ENCODE results near the gene TBC1D22B.
"Not testable (repeated sequence)": the region's sequence is repeated elsewhere in the genome, so short reads cannot be mapped to it uniquely, and the experiment has no call there.

The TBC1D22B gene

DNA sequence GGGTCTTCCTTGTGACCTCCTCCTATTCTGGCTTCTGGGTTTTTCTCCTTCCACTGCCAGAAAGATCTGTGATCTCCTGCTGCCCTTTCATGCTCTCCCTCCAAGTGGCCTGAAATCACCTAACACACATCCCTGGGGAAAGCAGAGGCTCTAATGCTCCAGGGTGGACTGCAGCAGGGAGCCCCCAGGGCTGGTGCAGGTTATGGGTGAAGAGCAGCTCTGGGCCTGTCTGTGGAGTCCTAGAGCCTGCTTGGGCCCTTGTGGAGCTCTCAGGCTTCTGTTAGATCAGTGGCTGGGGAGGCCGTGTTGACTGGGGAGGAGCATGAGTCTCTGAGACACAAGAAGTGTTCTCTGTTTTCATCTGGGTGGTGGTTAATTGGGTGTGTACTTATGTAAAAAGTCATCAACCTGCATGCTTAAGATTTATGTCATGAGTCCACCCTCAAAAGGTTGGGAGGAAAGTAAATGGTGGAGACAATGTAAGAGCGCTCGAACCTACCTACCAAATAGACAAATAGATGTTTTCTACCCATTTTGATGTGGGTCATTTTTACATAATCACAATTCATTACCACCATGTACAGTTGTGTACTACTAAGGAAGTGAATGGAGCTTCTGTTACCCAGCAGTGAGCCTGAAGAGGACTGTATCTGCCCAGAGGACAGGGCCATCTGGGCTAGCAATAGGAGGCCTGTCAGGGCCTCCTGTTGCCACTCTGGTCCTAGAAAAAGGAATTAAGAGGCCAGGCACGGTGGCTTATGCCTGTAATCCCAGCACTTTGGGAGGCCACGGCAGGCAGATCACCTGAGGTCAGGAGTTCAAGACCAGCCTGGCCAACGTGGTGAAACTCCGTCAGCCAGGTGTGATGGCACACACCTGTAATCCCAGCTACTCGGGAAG, 64.2 kb downstream of the TBC1D22B start:
- no peak for DNase-seq

DNA sequence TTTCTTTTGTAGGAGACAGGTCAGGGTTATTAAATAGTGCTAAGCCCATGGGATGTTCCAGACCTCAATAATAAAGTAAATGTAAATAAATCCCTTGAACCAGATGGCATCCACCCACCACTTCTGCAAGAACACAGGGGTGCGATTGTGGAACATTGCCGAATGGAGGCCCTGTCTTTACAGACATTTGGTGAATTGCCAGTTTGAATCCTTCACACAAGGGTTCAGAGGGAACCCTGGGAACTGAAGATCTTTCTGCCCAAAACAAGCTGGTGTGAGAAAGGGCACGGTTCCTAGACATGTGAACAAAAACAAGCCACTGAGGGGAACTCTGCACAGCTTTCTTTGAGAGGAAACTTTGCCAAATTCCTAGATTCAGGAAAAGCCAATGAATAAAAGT, 66.0 kb downstream of the TBC1D22B start:
- DNase-seq, result no peak

DNA sequence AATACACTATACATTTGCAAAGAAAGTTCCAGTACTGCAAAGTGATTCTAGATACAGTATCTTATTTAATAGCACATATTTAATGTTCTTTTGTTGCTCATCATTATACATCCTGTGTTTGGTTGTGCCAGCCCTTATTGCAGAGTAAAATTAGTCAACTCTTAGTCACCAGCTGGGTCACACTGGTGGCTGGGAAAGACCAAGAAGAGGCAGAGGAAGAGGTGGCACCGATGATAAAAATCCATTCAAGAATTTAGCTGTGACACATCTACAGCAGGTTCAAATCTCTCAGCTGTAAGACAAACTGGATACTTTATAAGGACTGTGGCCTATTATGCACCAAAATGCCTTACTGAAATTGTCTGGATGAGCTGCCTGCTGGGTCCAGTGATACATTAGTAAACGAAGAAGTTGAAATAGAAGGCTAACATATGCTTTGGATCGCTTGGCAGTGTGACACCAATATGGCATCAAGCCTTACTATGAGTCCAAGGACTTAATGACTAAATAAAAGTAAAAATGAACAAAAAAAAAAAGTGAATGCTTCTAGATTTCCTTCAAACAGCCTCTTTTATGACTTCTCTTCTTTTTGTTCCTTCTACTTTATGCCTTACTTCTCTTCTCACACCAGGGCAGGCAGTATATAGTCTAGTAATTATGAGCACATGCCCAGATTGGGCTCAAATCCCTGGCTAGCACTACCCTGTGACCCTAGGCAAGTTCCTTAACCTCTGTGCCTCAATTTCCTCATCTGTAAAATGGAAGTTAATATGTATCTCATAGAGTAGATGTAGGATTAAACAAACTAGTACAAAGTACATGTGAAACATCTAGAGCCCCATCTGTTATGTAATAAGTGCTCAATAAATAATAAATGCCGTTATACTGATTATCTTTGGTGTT, 66.8 kb downstream of the TBC1D22B start:
- no peak for DNase-seq

DNA sequence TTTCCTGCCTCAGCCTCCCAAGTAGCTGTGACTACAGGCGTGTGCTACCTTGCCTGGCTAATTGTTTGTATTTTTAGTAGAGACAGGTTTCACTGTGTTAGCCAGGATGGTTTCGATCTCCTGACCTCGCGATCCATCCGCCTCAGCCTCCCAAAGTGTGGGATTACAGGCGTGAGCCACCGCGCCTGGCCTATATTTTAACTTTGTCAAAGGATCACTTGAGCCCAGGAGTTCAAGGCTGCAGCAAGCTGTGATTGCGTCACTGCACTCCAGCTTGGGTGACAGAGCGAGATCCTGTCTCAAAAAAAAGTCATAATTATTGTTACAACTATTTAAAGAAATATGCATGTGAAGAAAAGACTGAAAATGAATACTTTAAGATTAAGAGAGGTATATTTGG, 72.8 kb downstream of the TBC1D22B start:
- not testable (repeated sequence) for DNase-seq

DNA sequence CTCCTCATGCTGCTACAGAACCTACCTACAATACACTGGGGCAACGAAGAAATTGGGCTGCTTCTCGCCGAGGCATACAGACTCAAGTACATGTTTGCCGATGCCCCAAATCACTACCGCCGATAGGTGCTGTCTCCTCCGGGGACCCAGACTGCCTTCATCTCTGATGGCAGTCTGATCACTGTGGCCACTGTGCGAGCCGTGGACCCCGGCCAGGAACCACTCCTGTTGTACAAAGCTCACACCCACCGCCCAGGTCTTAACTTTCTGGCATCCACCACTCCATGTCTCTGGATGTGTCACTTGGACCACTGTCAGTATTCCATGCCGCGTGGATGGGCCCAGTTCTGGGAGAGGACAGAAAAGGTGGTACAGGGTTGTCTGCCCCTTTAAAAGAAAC, 73.5 kb downstream of the TBC1D22B start:
- DNase-seq, result no peak

DNA sequence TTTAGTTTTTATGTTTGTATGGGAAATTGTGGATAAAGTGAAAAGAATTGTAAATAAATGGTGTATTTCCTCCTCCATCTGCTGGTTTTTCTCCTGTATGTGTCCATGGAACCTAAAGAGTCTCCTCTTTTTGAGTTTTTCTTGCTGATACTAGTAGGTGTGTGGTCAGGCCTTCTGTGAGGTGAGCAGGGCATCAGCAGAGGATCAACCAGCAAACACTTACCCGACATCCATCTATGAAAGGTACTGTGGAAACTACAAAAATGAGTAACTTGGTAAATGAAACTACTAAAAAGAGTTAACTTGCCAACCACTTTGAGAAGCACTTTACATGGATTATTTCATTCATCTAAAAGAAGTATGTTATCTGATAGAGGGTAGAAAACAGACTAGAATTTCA, 75.3 kb downstream of the TBC1D22B start:
- no peak for DNase-seq

DNA sequence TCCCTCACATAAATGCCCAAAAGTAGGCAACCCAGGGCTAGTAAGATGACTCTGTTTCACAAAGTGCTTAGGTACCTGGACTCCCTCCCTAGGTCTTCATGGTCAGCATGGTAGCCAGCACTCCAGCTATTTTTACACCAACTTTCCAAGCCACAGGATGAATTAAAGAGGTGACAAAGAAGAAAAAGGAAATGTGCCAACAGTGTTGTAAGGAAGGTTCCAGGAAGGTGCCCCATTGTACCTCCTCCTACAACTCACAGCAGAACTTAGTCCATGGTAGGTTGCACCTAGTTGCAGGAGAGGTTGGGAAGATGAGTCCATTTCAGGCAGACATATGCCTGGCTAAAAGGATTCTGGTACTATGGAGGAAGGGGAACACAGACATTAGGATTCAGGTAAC, 76.5 kb downstream of the TBC1D22B start:
- DNase-seq, result no peak

DNA sequence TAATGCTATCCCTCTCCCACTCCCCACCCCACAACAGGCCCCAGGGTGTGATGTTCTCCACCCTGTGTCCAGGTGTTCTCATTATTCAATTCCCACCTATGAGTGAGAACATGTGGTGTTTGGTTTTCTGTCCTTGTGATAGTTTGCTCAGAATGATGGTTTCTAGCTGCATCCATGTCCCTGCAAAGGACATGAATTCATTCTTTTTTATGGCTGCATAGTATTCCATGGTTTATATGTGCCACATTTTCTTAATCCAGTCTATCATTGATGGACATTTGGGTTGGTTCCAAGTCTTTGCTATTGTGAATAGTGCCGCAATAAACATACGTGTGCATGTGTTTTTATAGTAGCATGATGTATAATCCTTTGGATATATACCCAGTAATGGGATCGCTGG, 80.7 kb downstream of the TBC1D22B start:
- not testable (repeated sequence) for DNase-seq

DNA sequence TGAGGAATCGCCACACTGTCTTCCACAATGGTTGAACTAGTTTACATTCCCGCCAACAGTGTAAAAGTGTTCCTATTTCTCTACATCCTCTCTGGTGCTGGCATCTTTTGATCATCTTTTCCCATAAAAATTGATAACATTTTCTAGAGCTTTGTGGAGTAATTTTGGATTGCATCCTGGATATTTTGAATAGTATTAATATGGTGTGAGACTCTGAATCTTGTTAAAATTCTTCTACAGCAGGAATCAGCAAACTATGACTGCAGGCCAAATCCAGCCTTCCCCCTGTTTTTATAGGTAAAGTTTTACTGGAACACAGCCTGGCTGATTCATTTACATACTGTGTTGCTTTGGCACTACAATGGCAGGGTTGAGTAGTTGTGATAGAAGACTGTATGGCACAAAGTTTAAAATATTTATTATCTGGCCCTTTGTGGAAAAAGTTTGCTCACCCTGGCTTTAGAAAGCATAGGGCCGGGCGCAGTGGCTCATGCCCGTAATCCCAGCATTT, 81.2 kb downstream of the TBC1D22B start:
- no peak for DNase-seq

DNA sequence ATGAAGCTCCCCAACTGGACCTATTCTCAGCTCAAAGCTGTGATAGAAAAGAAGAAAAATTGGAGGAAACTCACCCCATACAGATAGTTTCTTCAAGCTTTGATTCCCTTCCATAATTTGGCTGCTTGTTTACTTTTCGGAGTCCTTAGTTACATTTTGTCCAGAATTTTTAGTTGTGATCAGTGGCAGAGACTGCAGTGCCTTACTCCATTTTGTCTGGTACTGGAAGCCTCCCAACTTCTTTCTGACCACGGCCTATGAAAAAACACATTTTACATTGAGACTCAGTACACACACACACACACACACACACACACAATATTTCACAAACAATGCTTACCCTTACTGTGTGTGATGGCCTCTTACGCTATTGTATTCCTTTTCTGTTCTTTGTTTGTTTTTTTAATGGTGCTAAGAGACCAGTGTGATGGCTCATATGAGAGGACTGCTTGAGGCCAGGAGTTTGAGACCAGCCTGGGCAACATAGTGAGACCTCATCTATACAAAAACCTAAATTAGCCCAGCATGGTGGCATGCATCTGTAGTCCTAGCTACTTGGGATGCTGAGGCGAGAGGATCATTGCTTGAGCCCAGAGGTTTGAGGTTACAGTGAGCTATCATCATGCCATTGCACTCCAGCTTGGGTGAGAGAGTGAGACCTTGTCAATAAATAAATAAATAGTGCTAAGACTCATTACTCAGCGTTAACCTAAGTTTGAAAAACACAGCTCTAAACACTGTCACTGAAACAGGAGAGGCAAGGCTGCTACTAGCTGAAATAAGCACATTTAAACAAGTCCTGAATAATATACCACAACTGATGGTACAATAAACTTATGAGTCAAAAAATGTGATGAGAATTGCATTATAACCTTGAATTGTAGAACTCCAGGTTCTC, 82.4 kb downstream of the TBC1D22B start:
- no peak for DNase-seq

DNA sequence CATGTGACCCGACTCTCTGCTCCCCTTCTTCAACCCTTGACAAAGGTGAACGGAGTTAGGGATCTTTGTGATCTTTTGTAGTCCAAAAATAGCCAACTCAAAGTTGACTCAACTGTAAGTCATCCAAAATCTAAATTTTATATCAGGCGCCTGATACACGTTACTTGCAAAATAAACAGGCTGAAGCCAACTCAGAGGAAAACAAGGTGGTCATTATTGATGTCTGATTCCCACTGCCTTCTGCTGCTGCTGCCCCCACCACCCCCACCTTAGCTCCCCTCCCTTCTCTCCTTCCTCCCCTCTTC, 83.0 kb downstream of the TBC1D22B start:
- DNase-seq, result no peak

DNA sequence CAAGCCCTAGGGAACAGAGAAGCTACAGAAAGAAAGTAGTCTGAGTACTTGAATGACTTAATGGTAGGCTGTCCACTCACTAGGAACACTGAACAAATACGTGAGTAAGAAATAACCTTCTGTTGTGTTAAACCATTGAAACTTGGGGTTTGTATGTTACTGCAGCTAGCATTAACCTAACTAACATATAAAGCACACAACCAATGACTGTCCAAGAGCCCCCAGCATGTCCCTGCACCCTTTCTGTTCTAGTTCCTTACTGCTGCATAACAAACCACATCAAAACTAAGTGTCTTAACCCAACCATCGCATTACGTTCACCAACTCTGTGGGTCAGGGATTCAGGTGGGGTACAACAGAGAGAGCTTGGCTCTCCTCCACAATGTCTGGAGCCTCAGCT, 85.7 kb downstream of the TBC1D22B start:
- no peak for DNase-seq

DNA sequence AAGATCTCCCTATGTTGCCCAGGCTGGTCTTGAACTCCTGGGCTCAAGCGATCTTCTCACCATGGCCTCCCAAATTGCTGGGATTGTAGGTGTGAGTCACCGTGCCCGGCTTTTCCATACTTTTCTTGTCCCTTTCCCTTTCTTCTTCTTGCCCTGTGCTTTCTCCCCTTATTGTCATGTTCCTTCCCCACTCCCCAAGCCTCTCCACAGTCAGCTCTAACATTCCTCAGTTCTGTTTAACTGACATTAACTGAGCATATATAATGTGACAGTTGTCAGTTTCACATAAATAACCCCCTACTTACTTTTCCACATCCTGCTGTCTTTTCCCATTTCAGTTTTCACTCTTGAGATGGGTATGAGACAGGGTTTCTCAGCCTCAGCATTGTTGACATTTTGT, 86.7 kb downstream of the TBC1D22B start:
- DNase-seq, result no peak

DNA sequence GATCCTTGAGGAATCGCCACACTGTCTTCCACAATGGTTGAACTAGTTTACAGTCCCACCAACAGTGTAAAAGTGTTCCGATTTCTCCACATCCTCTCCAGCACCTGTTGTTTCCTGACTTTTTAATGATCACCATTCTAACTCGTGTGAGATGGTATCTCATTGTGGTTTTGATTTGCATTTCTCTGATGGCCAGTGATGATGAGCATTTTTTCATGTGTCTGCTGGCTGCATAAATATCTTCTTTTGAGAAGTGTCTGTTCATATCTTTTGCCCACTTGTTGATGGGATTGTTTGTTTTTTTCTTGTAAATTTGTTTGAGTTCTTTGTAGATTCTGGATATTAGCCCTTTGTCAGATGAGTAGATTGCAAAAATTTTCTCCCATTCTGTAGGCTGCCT, 88.2 kb downstream of the TBC1D22B start:
- DNase-seq, result not testable (repeated sequence)

DNA sequence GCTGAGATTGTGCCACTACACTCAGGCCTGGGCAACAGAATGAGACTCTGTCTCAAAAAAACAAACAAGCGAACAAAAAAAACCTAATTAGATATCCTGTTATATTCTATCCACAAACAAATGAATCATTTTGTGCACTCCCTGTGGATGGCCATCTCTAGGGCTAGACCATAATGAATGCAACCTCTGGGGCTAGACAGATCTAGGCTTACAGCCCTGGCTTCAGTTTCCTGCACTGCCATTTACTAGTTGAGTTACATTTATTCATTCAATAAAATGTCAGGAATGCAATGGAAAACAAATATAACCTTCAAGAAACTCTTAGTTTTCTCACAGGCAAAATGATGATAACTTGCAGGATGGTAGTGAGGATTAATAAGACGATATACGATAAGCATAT, 89.6 kb downstream of the TBC1D22B start:
- DNase-seq, result no peak

DNA sequence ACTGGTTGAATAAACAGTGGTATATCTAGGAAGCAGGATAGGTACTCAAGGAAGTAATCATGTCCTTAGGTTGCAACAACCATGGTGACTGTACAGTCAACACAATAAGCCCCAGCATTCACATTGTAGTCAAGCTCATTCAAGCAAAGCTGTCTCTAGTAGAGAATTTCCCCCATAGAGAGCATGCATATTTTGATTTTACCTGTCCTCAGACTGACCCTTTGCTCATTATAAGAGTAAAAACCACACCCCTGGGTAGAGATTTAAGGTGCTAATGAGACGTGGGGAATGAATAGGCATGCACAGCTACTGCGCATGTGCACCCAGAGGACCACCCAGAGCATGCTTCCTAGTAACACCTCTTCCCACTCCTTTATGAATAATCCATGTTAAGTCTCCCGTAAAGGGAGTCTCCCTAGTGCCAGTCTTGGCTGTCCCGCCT, 90.1 kb downstream of the TBC1D22B start:
- DNase-seq, result no peak

DNA sequence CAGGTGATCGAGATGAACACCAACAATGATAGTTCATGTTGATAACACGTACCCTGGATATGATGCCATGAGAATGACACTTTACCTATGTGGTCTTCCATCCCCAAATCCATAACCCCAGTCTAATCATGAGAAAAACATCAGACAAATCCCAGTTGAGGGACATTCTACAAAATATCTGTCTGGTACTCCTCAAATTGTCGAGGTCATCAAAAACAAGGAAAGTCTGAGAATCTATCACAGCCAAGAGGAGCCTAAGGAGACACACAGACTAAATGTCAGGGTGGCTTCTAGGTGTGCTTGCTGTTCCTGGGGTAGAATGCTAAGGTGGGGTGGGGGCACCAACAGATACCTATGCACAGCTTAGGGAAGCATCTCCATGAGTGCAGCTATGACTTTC, 93.5 kb downstream of the TBC1D22B start:
- no peak for DNase-seq

DNA sequence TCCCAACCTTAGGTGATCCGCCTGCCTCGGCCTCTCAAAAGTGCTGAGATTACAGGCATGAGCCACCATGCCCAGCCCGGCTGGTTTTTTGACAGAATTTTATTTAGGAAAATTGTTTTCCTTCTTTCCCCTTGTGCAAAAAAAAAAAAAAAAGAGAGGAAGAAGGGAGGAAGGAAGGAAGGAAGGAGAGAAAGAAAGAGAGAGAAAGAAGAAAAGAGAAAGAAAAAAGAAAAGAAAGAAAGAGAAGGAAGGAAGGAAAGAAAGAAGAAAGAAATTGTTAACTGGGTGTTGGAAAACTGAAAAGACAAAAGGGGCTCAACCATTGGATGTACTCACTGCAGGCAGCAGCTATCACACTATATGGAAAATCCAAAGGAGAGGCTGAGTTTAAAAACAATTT, 94.8 kb downstream of the TBC1D22B start:
- no peak for DNase-seq

DNA sequence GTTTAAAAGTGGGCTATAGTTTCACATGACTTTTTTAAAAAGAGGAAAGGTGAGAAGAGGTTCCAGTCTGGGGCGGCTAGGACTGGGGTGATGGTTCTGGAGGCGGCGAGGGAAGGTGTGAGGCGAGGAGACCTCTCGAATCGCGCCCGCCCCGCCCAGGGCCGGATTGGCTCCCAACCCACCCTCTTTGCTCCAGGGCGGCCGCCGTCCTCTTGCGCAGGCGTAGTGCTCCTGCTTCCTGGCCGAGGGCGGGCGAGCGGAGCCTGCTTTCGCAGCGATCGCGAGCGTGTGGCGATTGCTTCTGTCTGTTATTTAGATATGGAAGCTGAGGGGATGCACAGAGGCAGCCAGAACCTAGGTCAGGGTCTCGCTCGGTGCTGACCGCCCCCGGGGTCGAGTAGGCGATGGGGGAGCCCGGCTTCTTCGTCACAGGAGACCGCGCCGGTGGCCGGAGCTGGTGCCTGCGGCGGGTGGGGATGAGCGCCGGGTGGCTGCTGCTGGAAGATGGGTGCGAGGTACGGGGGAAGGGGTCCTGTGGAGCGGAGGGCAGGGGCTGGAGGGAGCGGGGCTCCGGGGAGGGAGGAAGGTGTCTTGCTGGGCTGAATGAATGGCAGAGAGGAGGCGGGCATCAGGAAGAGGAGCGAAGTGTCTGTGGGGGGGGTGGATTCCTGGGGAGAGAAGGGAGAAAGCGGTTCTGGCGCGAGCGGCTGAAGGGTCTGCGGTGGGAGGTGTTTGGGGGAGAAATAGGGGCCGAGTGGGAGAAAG, 96.4 kb downstream of the TBC1D22B start, which contains the start of gene RNF8:
TSS of gene RNF8 (plus strand) at position 223 of the 765 bp plus-strand sequence. CDS start at position 405, 182 bp downstream.
- DNase-seq, result peak; percentile 82 to 88

DNA sequence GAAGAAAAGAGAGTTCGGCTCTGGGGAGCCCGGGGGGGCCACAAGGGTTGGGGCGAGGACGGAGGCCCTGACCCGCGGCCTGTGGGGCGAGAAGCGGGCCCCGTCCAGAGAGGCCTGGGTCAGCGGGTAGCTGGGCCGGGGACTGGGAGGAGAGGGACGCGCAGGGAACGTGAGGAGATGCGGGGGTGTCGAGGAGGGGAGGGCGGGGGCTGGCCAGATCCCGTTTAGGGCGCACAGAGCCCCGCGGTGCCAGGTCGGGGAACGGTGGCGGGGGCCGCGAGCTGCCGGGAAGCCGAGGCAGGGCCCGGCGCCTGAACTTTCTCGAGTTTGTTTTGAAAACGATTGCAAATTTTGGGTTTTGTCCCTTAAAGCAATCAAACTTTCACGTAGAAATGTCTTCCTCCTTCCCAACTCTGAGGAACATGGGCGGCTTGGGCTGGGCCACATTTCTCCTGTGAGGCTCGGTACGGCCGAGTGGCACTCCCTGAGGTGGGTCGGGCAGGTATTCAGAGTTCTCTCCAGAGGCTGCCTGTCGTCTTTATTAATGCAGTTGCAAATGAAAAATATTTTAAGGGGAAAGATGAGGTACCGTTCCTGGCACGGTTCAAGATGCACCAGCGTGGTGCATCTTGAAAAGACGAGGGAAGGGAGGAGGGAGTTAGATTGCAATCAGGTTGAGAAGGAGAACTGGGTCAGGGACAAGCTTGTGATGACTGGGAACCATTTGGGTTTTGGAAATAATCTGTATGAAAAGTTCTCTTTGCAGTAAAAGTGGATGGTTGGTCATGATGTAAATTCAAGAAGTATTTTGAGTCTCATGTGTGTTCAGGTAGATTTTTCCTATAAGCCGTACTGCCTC, 97.2 kb downstream of the TBC1D22B start:
- peak; percentile 7 to 9 for DNase-seq

DNA sequence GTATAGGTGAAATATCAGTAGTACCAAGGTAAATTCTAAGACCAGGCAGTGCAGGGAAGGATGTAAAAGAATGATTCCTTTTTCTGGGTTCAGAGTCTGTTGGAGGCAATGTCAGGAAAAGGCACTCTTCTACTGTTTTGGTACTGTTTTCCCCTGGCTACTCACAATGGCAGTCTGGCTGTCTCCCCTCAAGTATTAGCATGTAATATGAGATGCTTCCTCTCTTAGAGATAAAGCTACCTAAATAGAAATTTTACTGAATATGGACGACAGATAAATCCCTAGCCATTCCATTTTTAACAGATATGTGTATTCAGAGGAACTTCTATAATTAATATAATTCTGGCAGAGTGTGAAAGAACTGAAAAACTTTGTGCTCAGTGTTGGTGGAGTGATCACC, 99.7 kb downstream of the TBC1D22B start:
- DNase-seq, result no peak
